ENCODE data around the gene ROR2. TPM values are rescaled to one million over a fixed set of nuclear protein-coding genes. Genes with fewer than 3 reads are reported as not detected.

Gene ROR2
- total RNA-seq, 8 experiments from 2014 or later = 0.32 to 26.3 (median 7.4) TPM

DNA sequence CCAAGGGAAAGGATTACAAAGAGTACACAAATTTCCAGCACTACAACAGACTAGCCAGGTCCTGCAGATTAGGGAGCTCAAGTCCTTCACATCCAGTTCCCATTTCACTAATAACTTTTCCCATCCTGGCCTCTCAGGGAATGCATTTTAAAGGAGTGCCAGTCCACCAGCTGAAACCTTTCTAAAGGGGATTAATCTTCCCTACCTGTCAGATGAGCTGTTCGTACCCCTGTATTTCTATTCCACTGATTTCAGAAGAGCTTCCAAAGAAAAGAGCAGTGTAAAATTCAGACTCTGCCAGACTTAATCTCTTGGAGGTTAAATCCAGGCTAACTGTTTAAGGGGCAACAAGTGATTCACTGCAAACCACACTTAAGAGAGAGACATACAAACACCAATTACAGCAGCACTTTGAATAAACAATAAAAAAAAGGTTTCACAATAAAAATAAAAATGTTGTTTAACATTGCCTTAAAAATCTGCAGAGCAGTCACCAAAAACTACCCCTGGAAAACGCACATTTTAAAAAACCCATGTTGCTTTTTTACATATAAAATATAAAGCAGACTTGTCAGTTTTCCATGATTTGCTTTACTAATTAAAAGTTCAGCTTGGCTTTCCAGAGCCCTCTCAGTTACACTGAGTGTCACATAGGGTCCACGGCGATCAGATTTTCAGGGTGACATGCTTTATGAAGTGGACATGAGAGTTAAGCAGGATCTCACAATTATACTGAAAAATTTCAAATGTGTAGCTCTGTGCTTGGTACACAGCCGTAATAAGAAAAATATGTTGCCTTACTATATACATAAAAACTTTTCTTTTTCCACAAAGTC is 3.2 kb downstream of the ROR2 start:
- peaks cover 4 to 15% of the 10 kb centered on the region in 2 donors for H3K4me1 ChIP-seq (replicated peaks in 1 of 2)
- in situ Hi-C loops (cut with MboI; ENCODE audit: low pct_unique_long_range_greater_than_20kb in 2 of 9, low sequenced_read_pairs in 9 of 9, unreplicated experiment in 9 of 9) = loop anchor here in 3 of 9 experiments (10.0 to 25.0 kb wide), 2 partner anchors 172 to 185 kb away; no protein-coding TSS in a partner anchor
- H3K4me3 ChIP-seq = no peak overlapping the region
- no peak overlapping the region for H3K27ac ChIP-seq
- ATAC-seq (replicated peaks in 6 of 8) = no peak
- WGBS, 10 experiments = 27 to 92% (median 63%) methylated on average over 2 to 5 of the region's 5 CpGs

DNA sequence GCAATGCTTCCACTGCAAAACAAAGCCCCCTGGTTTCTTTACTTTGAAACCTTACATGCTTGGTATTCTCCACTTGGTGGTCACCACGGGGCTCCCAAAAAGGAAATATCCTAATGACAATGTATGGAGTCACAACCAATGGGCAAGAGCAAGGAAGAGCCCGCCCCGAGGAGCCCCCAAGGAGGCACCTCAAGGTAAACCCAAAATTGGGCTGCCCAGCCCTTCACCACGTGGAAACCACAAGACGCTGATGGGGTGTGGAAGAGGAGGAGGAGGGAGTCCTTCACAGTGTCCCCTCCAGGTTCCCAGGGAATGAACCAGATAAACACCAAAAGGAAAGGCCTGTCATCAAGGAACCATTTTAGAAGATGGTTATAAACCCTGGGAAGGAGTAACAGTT is 3.8 kb downstream of the ROR2 start:
- Histone ChIP-seq H3K27ac (no peak overlapping the region), H3K4me1 (replicated peaks in 1 of 2) (peaks cover 4 to 15% of the 10 kb centered on the region in 2 donors), H3K4me3 (no peak overlapping the region)
- ATAC-seq (replicated peaks in 6 of 8) = no peak
- in situ Hi-C loops (cut with MboI; ENCODE audit: low pct_unique_long_range_greater_than_20kb in 2 of 9, low sequenced_read_pairs in 9 of 9, unreplicated experiment in 9 of 9) = loop anchor here in 3 of 9 experiments (10.0 to 25.0 kb wide), 2 partner anchors 171 to 184 kb away; no protein-coding TSS in a partner anchor
- WGBS, 10 experiments = 38 to 100% (median 74%) methylated on average over 1 to 5 of the region's 5 CpGs; no CpG with 5 or more reads in 2 of the 10 experiments

DNA sequence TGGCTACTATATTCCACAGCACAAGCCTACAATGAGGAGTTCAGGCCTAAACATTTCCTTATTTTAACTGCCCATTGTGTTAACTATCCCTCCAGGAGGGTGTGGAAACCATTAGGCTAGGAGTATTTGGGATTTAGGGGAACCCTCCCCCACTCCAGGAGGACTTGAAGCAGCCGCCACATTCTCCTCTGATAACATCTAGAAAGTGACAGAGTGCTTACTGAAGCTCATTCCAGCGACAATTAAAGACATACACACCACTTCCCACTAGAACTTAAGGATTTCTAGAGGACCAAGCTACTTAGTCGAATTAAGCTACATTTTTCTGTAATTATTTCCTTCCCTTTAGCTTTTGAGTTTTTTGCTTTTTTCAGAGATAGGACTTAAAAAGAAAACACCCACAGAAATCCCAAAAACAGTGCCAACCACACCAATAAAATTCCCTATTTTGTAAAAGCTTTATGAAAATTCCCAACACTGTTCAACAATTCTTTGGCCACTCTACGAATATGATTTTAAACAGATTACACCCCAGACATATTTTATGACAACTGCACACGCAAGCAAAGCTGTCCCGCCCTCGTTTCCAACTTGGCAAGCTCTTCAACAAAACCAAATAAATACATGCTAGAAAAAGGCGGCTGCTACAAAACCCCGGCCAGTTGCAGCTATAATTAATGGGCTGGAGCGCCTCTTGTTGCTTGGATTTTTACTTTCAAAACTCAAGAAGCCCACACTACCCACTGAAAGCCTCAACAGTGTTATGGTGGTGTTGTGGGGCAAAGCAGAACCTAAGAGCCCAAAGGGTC is 4.5 kb downstream of the ROR2 start:
- Histone ChIP-seq H3K4me3 (no peak overlapping the region), H3K27ac (no peak overlapping the region), H3K4me1 (replicated peaks in 1 of 2) (peaks cover 4 to 15% of the 10 kb centered on the region in 2 donors)
- WGBS, 10 experiments = 0 to 84% (median 54%) methylated on average over 3 to 10 of the region's 10 CpGs
- in situ Hi-C loops (cut with MboI; ENCODE audit: low pct_unique_long_range_greater_than_20kb in 2 of 9, low sequenced_read_pairs in 9 of 9, unreplicated experiment in 9 of 9) = loop anchor here in 3 of 9 experiments (10.0 to 25.0 kb wide), 2 partner anchors 171 to 183 kb away; no protein-coding TSS in a partner anchor
- peak in 2 of 8 experiments; percentile 7 to 11 for ATAC-seq (replicated peaks in 6 of 8)

DNA sequence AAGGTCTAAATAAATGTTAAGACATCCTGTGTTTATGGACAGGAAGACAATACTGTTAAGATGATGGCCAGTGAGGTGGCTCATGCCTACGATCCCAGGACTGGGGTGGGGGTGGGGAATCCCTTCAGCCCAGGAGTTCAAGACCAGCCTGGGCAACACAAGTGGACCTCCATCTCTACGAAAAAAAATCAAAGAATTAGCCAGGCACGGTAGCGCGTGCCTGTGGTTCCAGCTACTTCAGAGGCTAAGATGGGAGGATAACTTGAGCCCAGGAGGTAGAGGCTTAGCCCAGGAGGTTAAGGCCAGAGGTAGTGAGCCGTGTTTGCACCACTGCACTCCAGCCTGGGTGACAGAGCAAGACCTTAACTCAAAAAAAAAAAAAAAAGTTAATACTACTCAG is 5.3 kb downstream of the ROR2 start:
- Histone ChIP-seq H3K27ac (no peak overlapping the region), H3K4me3 (no peak overlapping the region), H3K4me1 (replicated peaks in 1 of 2) (peaks cover 4 to 15% of the 10 kb centered on the region in 2 donors)
- in situ Hi-C loops (cut with MboI; ENCODE audit: low pct_unique_long_range_greater_than_20kb in 2 of 9, low sequenced_read_pairs in 9 of 9, unreplicated experiment in 9 of 9) = loop anchor here in 3 of 9 experiments (10.0 to 25.0 kb wide), 2 partner anchors 170 to 182 kb away; no protein-coding TSS in a partner anchor
- no peak for ATAC-seq (replicated peaks in 6 of 8)
- 80 to 100% (median 96%) methylated on average over 1 to 6 of the region's 6 CpGs; no CpG with 5 or more reads in 1 of the 10 experiments for WGBS, 10 experiments

DNA sequence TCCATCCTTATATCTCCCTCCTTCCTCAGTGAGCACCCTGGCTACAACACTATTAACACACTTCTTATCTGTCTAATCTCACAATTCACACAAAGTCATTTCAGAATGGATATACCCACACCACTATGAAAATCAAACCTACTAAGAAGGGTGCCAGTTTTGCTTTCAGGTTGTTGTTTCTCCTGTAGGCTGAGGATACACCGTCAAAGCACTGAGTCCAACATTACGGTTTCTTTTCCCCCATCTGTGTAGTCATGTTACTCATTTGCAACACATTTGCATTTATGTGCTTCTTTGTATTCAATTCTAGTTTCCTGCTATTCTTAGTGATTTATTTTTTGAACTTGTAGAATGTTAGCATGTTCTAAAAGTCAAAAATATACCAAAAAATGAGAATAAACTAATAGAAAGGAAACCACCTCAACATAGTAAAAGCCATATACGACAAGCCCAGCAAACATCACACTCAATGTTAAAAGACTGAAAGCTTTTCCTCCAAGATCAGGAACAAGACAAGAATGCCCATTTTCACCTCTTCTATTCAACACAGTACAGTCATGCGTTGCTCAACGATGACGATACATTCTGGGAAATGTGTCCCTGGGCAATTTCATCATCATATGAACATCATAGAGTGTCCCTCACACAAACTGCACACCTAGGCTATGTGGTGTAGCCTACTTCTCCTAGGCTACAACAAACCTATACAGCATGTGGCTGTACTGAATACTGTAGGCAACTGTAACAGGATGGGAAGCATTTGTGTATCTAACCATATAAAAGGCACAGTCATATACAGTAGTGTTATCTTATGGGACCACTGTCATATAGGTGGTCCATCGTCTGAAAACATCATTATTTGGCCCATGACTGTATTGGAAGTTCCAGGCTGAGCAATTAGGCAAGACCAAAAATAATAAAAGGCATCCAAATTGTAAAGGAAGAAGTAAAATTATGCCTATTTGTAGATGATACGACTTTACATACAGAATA is 6.3 kb downstream of the ROR2 start:
- 20 to 100% (median 92%) methylated on average over 2 to 8 of the region's 8 CpGs for WGBS, 10 experiments
- Histone ChIP-seq H3K4me1 (replicated peaks in 1 of 2) (peaks cover 4 to 17% of the 10 kb centered on the region in 2 donors), H3K27ac (no peak overlapping the region), H3K4me3 (no peak overlapping the region)
- in situ Hi-C loops (cut with MboI; ENCODE audit: low pct_unique_long_range_greater_than_20kb in 2 of 9, low sequenced_read_pairs in 9 of 9, unreplicated experiment in 9 of 9) = loop anchor here in 3 of 9 experiments (10.0 to 25.0 kb wide), 2 partner anchors 169 to 181 kb away; no protein-coding TSS in a partner anchor
- peak in 3 of 8 experiments; percentile 43 to 62 (median 58) for ATAC-seq (replicated peaks in 6 of 8)

DNA sequence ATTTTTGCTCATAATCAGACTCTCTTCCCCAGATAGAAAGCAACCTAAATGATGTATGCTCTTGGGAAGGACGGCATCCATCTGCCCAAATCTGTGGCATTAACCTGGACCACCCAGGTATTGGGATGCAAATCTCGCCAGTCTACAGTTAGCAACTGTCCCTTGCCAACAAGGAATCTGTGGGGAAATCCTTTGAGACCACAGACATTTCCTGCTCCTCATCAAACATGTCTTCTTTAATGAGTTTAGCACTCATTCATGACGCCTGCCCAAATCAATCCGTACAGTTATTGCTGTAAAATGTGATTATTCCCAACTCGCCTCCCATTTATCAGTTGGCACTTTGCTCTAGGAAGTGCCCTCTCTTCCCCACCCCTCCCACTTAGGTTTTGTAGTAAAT is 7.8 kb downstream of the ROR2 start:
- 80 to 100% (median 87%) methylated on average over 1 to 3 of the region's 5 CpGs; no CpG with 5 or more reads in 4 of the 10 experiments for WGBS, 10 experiments
- Histone ChIP-seq H3K4me1 (replicated peaks in 1 of 2) (peaks cover 0 to 17% of the 10 kb centered on the region in 2 donors), H3K4me3 (no peak overlapping the region), H3K27ac (no peak overlapping the region)
- no peak for ATAC-seq (replicated peaks in 6 of 8)
- in situ Hi-C loops (cut with MboI; ENCODE audit: low pct_unique_long_range_greater_than_20kb in 2 of 9, low sequenced_read_pairs in 9 of 9, unreplicated experiment in 9 of 9) = loop anchor here in 3 of 9 experiments (10.0 to 25.0 kb wide), 2 partner anchors 167 to 180 kb away; no protein-coding TSS in a partner anchor

DNA sequence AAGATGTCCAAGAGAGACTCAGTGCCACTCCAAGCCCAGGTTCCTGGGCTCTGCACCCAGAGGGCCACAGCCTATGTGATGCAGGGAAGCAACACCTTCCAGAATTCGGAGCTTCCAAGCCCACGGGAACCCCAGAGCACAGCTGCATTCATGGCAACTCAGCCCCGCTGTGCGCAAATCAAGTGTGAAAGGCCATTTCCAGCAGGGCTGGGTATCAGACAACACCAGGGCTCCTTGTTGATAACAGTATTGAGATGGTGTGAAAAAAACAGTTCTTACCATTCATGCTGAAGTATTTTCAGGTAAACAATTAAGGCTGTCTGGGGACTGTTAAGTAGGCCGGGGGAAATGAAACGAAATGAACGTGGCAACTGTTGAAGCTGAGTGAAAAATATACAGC is 10.1 kb downstream of the ROR2 start:
- no peak overlapping the region for H3K4me3 ChIP-seq
- H3K27ac ChIP-seq = no peak overlapping the region
- in situ Hi-C loops (cut with MboI; ENCODE audit: low pct_unique_long_range_greater_than_20kb in 2 of 9, low sequenced_read_pairs in 9 of 9, unreplicated experiment in 9 of 9) = loop anchor here in 3 of 9 experiments (10.0 to 25.0 kb wide), 2 partner anchors 165 to 178 kb away; no protein-coding TSS in a partner anchor
- ATAC-seq (replicated peaks in 6 of 8) = no peak
- peaks cover 4 to 5% of the 10 kb centered on the region in 2 donors for H3K4me1 ChIP-seq (replicated peaks in 1 of 2)
- 55 to 97% (median 77%) methylated on average over 3 to 5 of the region's 7 CpGs; no CpG with 5 or more reads in 1 of the 10 experiments for WGBS, 10 experiments

DNA sequence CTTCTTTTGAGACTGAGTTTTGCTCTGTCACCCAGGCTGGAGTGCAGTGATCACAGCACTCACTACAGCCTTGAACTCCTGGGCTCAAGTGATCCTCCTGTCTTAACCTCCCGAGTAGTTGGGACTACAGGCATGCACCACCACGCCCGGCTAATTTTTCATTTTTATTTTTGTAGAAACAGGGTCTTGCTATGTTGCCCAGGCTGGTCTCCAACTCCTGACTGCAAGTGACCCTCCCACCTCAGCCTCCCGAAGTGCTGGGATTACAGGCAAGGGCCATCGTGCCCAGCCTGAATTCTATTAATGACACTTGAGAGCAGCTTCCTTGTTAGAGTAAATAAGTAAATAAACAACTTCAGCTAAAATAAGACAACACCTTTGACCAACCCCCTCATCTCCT is 12.3 kb downstream of the ROR2 start:
- H3K4me3 ChIP-seq = no peak overlapping the region
- in situ Hi-C loops (cut with MboI; ENCODE audit: low pct_unique_long_range_greater_than_20kb in 2 of 9, low sequenced_read_pairs in 9 of 9, unreplicated experiment in 9 of 9) = loop anchor here in 2 of 9 experiments (25.0 kb wide), 1 partner anchor 175 kb away; no protein-coding TSS in a partner anchor
- no peak for ATAC-seq (replicated peaks in 6 of 8)
- WGBS, 10 experiments = 76 to 100% (median 100%) methylated on average over 1 to 5 of the region's 5 CpGs; no CpG with 5 or more reads in 3 of the 10 experiments
- peaks cover 4 to 5% of the 10 kb centered on the region in 2 donors for H3K4me1 ChIP-seq (replicated peaks in 1 of 2)
- no peak overlapping the region for H3K27ac ChIP-seq

DNA sequence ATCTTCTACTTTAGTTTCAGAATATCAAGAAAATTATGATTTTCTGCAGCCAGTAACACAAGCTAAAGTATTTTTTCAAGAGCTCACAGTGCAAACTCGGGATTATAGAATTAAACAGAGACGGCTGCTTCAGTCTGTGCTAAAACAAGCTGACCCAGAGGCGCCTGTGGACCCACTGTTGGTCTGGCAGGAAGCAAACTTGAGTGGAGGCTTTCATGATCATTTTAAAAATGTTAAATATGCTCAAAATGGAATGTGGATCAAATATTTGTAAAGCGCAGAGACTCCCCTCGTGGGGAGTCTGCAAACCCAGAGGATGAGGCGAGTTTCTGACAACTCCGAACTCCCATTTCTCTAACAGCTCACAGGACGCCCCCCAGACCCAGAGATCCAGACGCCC is 13.0 kb downstream of the ROR2 start:
- no peak for ATAC-seq (replicated peaks in 6 of 8)
- WGBS, 10 experiments = 60 to 90% (median 85%) methylated on average over 2 to 9 of the region's 9 CpGs; no CpG with 5 or more reads in 3 of the 10 experiments
- H3K4me3 ChIP-seq = no peak overlapping the region
- in situ Hi-C loops (cut with MboI; ENCODE audit: low pct_unique_long_range_greater_than_20kb in 2 of 9, low sequenced_read_pairs in 9 of 9, unreplicated experiment in 9 of 9) = loop anchor here in 2 of 9 experiments (25.0 kb wide), 1 partner anchor 175 kb away; no protein-coding TSS in a partner anchor
- peaks cover 4 to 5% of the 10 kb centered on the region in 2 donors for H3K4me1 ChIP-seq (replicated peaks in 1 of 2)
- H3K27ac ChIP-seq = no peak overlapping the region

DNA sequence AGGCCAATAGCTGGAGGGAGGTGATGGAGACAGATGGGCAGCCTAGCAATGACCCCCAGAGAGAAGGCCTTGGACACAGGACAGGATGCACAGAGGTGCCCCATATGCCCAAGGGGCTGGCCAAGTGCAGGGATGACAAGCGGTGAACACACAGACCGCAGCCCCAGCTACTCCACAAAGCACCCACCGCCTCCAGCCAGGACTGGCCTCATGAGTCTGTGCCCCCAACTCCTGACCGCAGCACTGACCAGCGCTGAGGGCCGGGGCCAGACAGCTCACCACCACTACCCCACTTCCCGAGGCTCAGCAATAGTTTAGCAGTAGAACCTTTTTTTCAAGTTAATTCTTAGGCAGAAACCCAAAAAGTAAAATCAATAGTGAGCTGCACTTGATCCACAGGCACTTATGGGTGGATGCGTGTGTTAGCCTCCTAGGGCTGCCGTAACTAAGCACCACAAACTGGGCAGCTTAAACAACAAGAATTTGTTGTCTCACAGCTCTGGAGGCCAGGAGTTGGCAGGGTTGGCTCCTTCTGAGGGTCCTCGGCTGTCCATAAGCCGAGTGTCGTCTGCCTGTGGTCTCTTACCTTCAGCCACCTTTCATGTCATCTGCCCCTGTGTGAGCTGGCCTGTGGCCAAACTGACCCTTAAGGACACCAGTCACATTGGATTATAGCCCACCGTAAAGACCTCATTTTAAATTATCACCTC is 14.1 kb downstream of the ROR2 start:
- peak in 1 of 8 experiments; percentile 63 for ATAC-seq (replicated peaks in 6 of 8)
- Histone ChIP-seq H3K27ac (no peak overlapping the region), H3K4me3 (no peak overlapping the region), H3K4me1 (replicated peaks in 1 of 2) (peaks cover 4 to 5% of the 10 kb centered on the region in 2 donors)
- WGBS, 10 experiments = 60 to 100% (median 92%) methylated on average over 1 to 4 of the region's 13 CpGs
- in situ Hi-C loops (cut with MboI; ENCODE audit: low pct_unique_long_range_greater_than_20kb in 2 of 9, low sequenced_read_pairs in 9 of 9, unreplicated experiment in 9 of 9) = loop anchor here in 2 of 9 experiments (25.0 kb wide), 1 partner anchor 174 kb away; no protein-coding TSS in a partner anchor
